Hepatocyte (in vitro differentiated cells): ENCODE data around the gene ABCA2. TPM values are rescaled to one million over a fixed set of nuclear protein-coding genes. Genes with fewer than 3 reads are reported as not detected.

Experiments
- DNase-seq: peaks from one replicate; pipeline ENCODE4 v3.0.0-alpha.2; 2016; ENCODE audit warnings: low spot score
- H2AFZ ChIP-seq: fragments of 200-600 bp; sonication (generic); 2 replicates; pipeline ENCODE4 v1.6.0; 2016; ENCODE audit warnings: antibody characterized with exemption, mild to moderate bottlenecking
- H3K27ac ChIP-seq: fragments of 200-600 bp; sonication (generic); 2 replicates; pipeline ENCODE4 v1.5.1; 2016; ENCODE audit warnings: mild to moderate bottlenecking
- H3K27me3 ChIP-seq: fragments of 200-600 bp; sonication (generic); 2 replicates; pipeline ENCODE4 v1.6.1; 2016
- H3K36me3 ChIP-seq: fragments of 200-600 bp; sonication (generic); replicated peaks from 2 replicates; pipeline ENCODE4 v1.5.1; 2016; ENCODE audit warnings: low read depth; ENCODE audit not compliant: insufficient read depth
- H3K4me1 ChIP-seq: fragments of 200-600 bp; sonication (generic); 2 replicates; pipeline ENCODE4 v1.5.1; 2016; ENCODE audit warnings: mild to moderate bottlenecking, moderate library complexity; ENCODE audit not compliant: insufficient read depth
- H3K4me2 ChIP-seq: fragments of 200-600 bp; sonication (generic); 2 replicates; pipeline ENCODE4 v1.6.0; 2016
- H3K4me3 ChIP-seq: fragments of 200-600 bp; sonication (generic); 2 replicates; pipeline ENCODE4 v1.5.1; 2016; ENCODE audit warnings: mild to moderate bottlenecking
- H3K79me2 ChIP-seq: fragments of 200-600 bp; sonication (generic); 2 replicates; pipeline ENCODE4 v1.6.0; 2017; ENCODE audit warnings: mild to moderate bottlenecking
- H3K9me2 ChIP-seq: fragments of 200-600 bp; sonication (generic); replicated peaks from 2 replicates; pipeline ENCODE4 v1.6.0; 2017; ENCODE audit warnings: mild to moderate bottlenecking; ENCODE audit not compliant: insufficient read depth
- H3K9me3 ChIP-seq: fragments of 200-600 bp; sonication (generic); 2 replicates; pipeline ENCODE4 v1.5.1; 2016; ENCODE audit warnings: low read depth, mild to moderate bottlenecking
- H4K20me1 ChIP-seq: fragments of 200-600 bp; sonication (generic); 2 replicates; pipeline ENCODE4 v1.6.0; 2016; ENCODE audit warnings: mild to moderate bottlenecking; ENCODE audit not compliant: insufficient read depth, poor library complexity, severe bottlenecking
- CTCF ChIP-seq: fragments of 200-600 bp; sonication (generic); IDR thresholded peaks from 2 replicates; pipeline ENCODE4 v1.5.1; 2016; ENCODE audit warnings: antibody characterized with exemption, mild to moderate bottlenecking; ENCODE audit not compliant: poor library complexity
- EZH2 ChIP-seq: fragments of 200-600 bp; sonication (generic); IDR thresholded peaks from 2 replicates; pipeline ENCODE4 v1.6.1; 2016; ENCODE audit warnings: antibody characterized with exemption, mild to moderate bottlenecking, borderline replicate concordance
- EZH2phosphoT487 ChIP-seq: fragments of 200-600 bp; sonication (generic); IDR thresholded peaks from one replicate; pipeline ENCODE4 v1.6.1; 2018; ENCODE audit warnings: antibody characterized with exemption, mild to moderate bottlenecking, low read depth, moderate library complexity; ENCODE audit not compliant: unreplicated experiment, severe bottlenecking
- WGBS: methylation state at CpG from one replicate; pipeline ENCODE4 v1.1.6; 2016; ENCODE audit warnings: low lambda C conversion rate; ENCODE audit errors: missing lambda C conversion rate; 5-methylcytosine and 5-hydroxymethylcytosine counted together
- polyA plus RNA-seq: library from polyadenylated mRNA; unstranded; fragments of >200 nt; fragmentation: Nextera tagmentation; extraction: Ambion mirVana; gene quantifications from 2 replicates; pipeline ENCODE4 v1.2.1, GENCODE V29; 2016
- total RNA-seq: library from RNA; depleted of rRNA; stranded (reverse); fragments of >200 nt; gene quantifications from 2 replicates; pipeline ENCODE4 v1.2.3, GENCODE V29; 2014

ABCA2 gene
- total and polyA plus RNA-seq, 2 experiments from 2014 or later: 14.6 to 15.6 TPM

- H2AFZ ChIP-seq: no peak overlapping the region
- H3K9me3 ChIP-seq: no peaks in the 10 kb centered on the region
- no peaks in the 10 kb centered on the region for H3K36me3 ChIP-seq
- no peak overlapping the region for H3K4me2 ChIP-seq
- no peaks in the 10 kb centered on the region for H3K79me2 ChIP-seq
- TF ChIP-seq CTCF (no peak), EZH2phosphoT487 (no peak), EZH2 (no peak)
- H3K27me3 ChIP-seq: no peaks in the 10 kb centered on the region
- H3K4me3 ChIP-seq: no peak overlapping the region
- H3K4me1 ChIP-seq: no peaks in the 10 kb centered on the region
- no peak overlapping the region for H3K27ac ChIP-seq
- H4K20me1 ChIP-seq: no peaks in the 10 kb centered on the region
- 85% methylated on average over 21 of the region's 41 CpGs for WGBS
- no peaks in the 10 kb centered on the region for H3K9me2 ChIP-seq
- DNase-seq: no peak
Observed at GRCh38 chr9:136978865-136979544, 49.0 kb downstream of the ABCA2 start.

- Histone ChIP-seq H3K4me3 (peak overlapping the region; percentile 49), H4K20me1 (no peaks in the 10 kb centered on the region), H3K27ac (no peak overlapping the region), H3K79me2 (no peaks in the 10 kb centered on the region), H3K9me2 (no peaks in the 10 kb centered on the region), H2AFZ (peak overlapping the region; percentile 37), H3K4me2 (peak overlapping the region; percentile 90), H3K36me3 (no peaks in the 10 kb centered on the region), H3K27me3 (no peaks in the 10 kb centered on the region), H3K9me3 (no peaks in the 10 kb centered on the region), H3K4me1 (no peaks in the 10 kb centered on the region)
- DNase-seq: peak; percentile 79
- TF ChIP-seq EZH2: no peak
- TF ChIP-seq CTCF: no peak
- no peak for TF ChIP-seq EZH2phosphoT487
- WGBS: under 1% methylated on average over 20 of the region's 78 CpGs
Observed at GRCh38 chr9:136978073-136978864, 49.8 kb downstream of the ABCA2 start.

- H3K36me3 ChIP-seq: no peaks in the 10 kb centered on the region
- no peak for DNase-seq
- H4K20me1 ChIP-seq: no peaks in the 10 kb centered on the region
- no peaks in the 10 kb centered on the region for H3K79me2 ChIP-seq
- WGBS: 19% methylated on average over 26 of the region's 33 CpGs
- peak overlapping the region; percentile 49 for H3K4me3 ChIP-seq
- H3K27me3 ChIP-seq: no peaks in the 10 kb centered on the region
- peak overlapping the region; percentile 90 for H3K4me2 ChIP-seq
- H3K4me1 ChIP-seq: no peaks in the 10 kb centered on the region
- H3K27ac ChIP-seq: no peak overlapping the region
- H2AFZ ChIP-seq: peak overlapping the region; percentile 37
- H3K9me3 ChIP-seq: no peaks in the 10 kb centered on the region
- no peaks in the 10 kb centered on the region for H3K9me2 ChIP-seq
- no peak for TF ChIP-seq EZH2phosphoT487
- TF ChIP-seq EZH2: no peak
- no peak for TF ChIP-seq CTCF
Observed at GRCh38 chr9:136977649-136978072, 50.4 kb downstream of the ABCA2 start.
